Aortic smooth muscle cell (primary cell): ENCODE results near the gene TDG. TPM values are rescaled to one million over a fixed set of nuclear protein-coding genes. Genes with fewer than 3 reads are reported as not detected.

Source experiments
- total RNA-seq: library from RNA; depleted of rRNA; stranded (reverse); fragments of >200 nt; gene quantifications from 2 replicates; pipeline ENCODE4 v1.2.3, GENCODE V29; 2014

Gene TDG
- total RNA-seq, result 15.3 and 23.4 TPM in 2 replicates

DNA sequence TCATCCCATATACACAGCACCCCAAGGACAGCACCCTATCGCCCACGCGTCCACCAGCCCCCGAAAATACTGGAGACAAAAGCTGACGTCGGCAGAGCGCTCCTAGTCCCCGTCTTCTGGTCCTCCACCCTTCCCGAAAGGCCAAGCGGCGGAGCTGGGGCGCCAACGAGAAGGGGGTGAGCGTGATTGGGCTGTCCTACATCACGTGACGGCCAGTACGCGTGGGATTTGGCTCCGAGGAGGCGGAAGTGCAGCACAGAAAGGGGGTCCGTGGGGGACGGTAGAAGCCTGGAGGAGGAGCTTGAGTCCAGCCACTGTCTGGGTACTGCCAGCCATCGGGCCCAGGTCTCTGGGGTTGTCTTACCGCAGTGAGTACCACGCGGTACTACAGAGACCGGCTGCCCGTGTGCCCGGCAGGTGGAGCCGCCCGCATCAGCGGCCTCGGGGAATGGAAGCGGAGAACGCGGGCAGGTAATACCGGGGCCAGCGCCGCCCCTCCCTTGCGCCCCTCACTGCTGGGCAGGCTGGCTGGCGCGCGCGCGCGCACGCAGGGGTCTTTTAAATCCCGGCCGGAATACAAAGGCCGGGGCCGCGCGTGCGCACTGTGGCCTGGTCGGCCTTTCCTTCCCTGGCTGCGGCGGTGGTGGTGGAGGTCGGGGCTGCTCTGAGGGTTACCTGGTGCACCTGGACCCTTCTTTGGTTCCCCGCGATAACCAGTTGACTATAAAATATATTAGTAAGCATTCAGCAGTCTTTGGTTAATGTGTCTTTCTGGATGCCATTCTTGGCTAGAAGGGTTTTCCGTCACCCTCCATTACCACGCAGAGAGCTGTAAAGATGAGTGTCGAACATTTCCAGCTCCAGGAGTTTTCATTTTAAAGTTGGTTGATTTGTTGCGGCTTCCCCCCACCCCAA lies at the start of gene TDG:
Gene TDG, plus strand, starts transcription at position 283 of the 915 bp plus-strand sequence. Its CDS starts 166 bp downstream, at position 449.

GRCh38 chr12:103930034-103930786 lies 35.5 kb upstream of the TDG start, which contains the start of gene HSP90B1:
TSS of gene HSP90B1 (plus strand) at chr12:103930410. CDS start at chr12:103930516, 106 bp downstream.

Other genes starting within 250 kb of the TDG start
- 6.2 and 7.5 TPM in 2 replicates for gene NT5DC3, start 124.6 kb upstream of the TDG start, total RNA-seq
- gene HSP90B1, start 35.5 kb upstream of the TDG start, total RNA-seq, result 1,182 and 1,227 TPM in 2 replicates
- 51.8 and 82.5 TPM in 2 replicates for gene GLT8D2, start 84.3 kb downstream of the TDG start, total RNA-seq
- 29.3 and 31.9 TPM in 2 replicates for gene HCFC2, start 98.7 kb downstream of the TDG start, total RNA-seq
- gene NFYB, start 172.3 kb downstream of the TDG start, total RNA-seq, result 17.7 and 21.0 TPM in 2 replicates
- gene TXNRD1, start 249.9 kb downstream of the TDG start, total RNA-seq, result 367 and 454 TPM in 2 replicates